Panc1 (cell line): ENCODE results near the gene RUNX1.

Source experiments
- CTCF ChIP-seq: fragments of 450-650 bp; IDR thresholded peaks from 2 replicates; pipeline ENCODE4 v1.5.1; 2017; ENCODE audit warnings: mild to moderate bottlenecking
- POLR2AphosphoS5 ChIP-seq: IDR thresholded peaks from 2 replicates; pipeline ENCODE4 v1.6.1; 2012; ENCODE audit warnings: mild to moderate bottlenecking, low read depth, low read length, moderate library complexity
- REST ChIP-seq, 2 experiments: IDR thresholded peaks; 2 replicates each; pipeline ENCODE4 v1.6.1; 2011 to 2012; ENCODE audit warnings: low read depth in 2 of 2, control low read depth in 1 of 2, low read length in 1 of 2, mild to moderate bottlenecking in 1 of 2, moderate library complexity in 1 of 2; ENCODE audit not compliant: insufficient read depth in 1 of 2
- SIN3A ChIP-seq: IDR thresholded peaks from 2 replicates; pipeline ENCODE4 v1.6.1; 2012; ENCODE audit warnings: low read depth, mild to moderate bottlenecking, low read length, moderate library complexity, borderline replicate concordance; ENCODE audit not compliant: insufficient read depth
- TCF7L2 ChIP-seq: IDR thresholded peaks from 2 replicates; pipeline ENCODE4 v1.6.1; 2011; ENCODE audit warnings: mild to moderate bottlenecking, low read depth, low read length, inconsistent platforms

GRCh38 chr21:34960687-34961086 is 88.4 kb downstream of the RUNX1 start:
- TF ChIP-seq CTCF (no peak), POLR2AphosphoS5 (no peak), REST (IDR thresholded peaks at IDR 0.05; ENCODE audit: insufficient read depth in 1 of 2, low read depth in 2 of 2, low read length in 1 of 2) (no peak), SIN3A (no peak), TCF7L2 (no peak)
